ENCODE data around the gene ZSWIM1. TPM values are rescaled to one million over a fixed set of nuclear protein-coding genes. Genes with fewer than 3 reads are reported as not detected.

ZSWIM1 gene
- total and polyA plus RNA-seq, 2 of the 13 experiments (the other 11 are each of a cell fraction or from before 2014, with no cell fraction given): 9.5 to 11.7 TPM

GRCh38 chr20:45888681-45889080, 7.7 kb downstream of the ZSWIM1 start (continued):
- TF ChIP-seq THAP9 (CRISPR knock-in tag; IDR thresholded peaks at IDR 0.05; ENCODE audit: borderline replicate concordance) (0 out of 2 replicates have a peak, but pooled peaks have one; percentile 40), TARDBP (CRISPR knock-in tag; IDR thresholded peaks at IDR 0.05) (0 out of 2 replicates have a peak, but pooled peaks have one; percentile 22), ZNF768 (CRISPR knock-in tag; IDR thresholded peaks at IDR 0.05) (no peak), CREBL2 (CRISPR knock-in tag; IDR thresholded peaks at IDR 0.05; ENCODE audit: borderline replicate concordance) (no peak), ZNF207 (IDR thresholded peaks at IDR 0.05; ENCODE audit: borderline replicate concordance) (no peak), TFDP1 (CRISPR knock-in tag; IDR thresholded peaks at IDR 0.05; ENCODE audit: borderline replicate concordance) (no peak), UBTF (CRISPR knock-in tag; IDR thresholded peaks at IDR 0.05) (peak; percentile 36; the same call in 1 of the 2 replicates), ZNF280B (CRISPR knock-in tag; IDR thresholded peaks at IDR 0.05; ENCODE audit: borderline replicate concordance) (peak; percentile 57; the same call in 1 of the 2 replicates), ZNF484 (CRISPR knock-in tag; IDR thresholded peaks at IDR 0.05; ENCODE audit: borderline replicate concordance, low read depth) (no peak), SRSF9 (IDR thresholded peaks at IDR 0.05; ENCODE audit: borderline replicate concordance, insufficient read depth, low read depth, low read length, poor library complexity, severe bottlenecking) (no peak), JUN (CRISPR knock-in tag; IDR thresholded peaks at IDR 0.05) (0 out of 2 replicates have a peak, but pooled peaks have one; percentile 17), DZIP1 (CRISPR knock-in tag; IDR thresholded peaks at IDR 0.05) (0 out of 2 replicates have a peak, but pooled peaks have one; percentile 73), ZNF180 (CRISPR knock-in tag; IDR thresholded peaks at IDR 0.05; ENCODE audit: borderline replicate concordance, low read depth) (no peak)
